Measurements from ENCODE around the gene LENG9.

DNA sequence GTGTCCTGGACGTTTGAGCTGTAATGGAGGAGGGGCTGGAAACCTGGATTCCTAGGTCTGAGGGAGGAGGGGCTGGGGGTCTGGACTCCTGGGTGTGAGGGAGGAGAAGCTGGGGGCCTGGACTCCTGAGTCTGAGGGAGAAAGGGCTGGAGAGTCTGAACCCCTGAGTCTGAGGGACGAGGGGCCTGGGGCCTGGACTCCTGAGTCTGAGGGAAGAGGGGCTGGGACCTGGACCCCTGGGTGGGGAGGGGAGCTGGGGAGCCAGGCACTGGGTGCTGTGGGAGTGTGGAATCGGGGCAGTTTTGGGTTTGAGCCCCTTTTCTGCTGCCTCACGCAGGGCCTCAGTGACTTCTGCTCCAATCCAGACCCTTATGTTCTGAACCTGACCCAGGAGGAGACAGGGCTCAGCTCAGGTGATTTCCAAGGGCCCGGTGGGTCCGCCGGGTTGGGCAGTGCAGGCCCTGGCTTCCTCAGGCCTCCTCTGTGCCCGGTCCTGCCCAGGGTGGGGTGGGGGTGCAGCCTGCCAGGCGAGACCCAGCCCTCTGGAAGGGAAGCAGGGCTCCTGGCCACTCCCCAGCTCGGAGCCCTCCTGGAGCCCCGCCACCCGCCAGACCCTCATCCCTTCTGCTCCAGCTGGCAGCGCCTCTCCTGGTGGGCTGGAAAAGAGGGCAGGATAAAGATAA is 33.9 kb downstream of the LENG9 start:
- TF ChIP-seq, protein P1, sequence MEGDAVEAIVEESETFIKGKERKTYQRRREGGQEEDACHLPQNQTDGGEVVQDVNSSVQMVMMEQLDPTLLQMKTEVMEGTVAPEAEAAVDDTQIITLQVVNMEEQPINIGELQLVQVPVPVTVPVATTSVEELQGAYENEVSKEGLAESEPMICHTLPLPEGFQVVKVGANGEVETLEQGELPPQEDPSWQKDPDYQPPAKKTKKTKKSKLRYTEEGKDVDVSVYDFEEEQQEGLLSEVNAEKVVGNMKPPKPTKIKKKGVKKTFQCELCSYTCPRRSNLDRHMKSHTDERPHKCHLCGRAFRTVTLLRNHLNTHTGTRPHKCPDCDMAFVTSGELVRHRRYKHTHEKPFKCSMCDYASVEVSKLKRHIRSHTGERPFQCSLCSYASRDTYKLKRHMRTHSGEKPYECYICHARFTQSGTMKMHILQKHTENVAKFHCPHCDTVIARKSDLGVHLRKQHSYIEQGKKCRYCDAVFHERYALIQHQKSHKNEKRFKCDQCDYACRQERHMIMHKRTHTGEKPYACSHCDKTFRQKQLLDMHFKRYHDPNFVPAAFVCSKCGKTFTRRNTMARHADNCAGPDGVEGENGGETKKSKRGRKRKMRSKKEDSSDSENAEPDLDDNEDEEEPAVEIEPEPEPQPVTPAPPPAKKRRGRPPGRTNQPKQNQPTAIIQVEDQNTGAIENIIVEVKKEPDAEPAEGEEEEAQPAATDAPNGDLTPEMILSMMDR (IDR thresholded peaks at IDR 0.05): no peak
- TF ChIP-seq EP300 (IDR thresholded peaks at IDR 0.05) (no peak), POLR2A (IDR thresholded peaks at IDR 0.05) (no peak)

Data from tibial nerve (tissue), 4 donors.